AG04450 (cell line): ENCODE data around the gene PRDM4. TPM values are rescaled to one million over a fixed set of nuclear protein-coding genes. Genes with fewer than 3 reads are reported as not detected.

Source experiments
- CTCF ChIA-PET: fragments of 300-600, 350-600 bp; formaldehyde crosslinking; extraction: SDS; loops from one replicate; lab custom pipeline; 2022; ENCODE audit warnings: antibody characterized with exemption, inconsistent platforms; lab: Charles Lee
- POLR2A ChIA-PET: fragments of 350-600 bp; formaldehyde crosslinking; extraction: SDS; loops from one replicate; lab custom pipeline; 2021; ENCODE audit warnings: antibody characterized with exemption, inconsistent platforms; lab: Yijun Ruan, JAX
- DNase-seq: peaks from one replicate; pipeline ENCODE4 v3.0.0-alpha.2; 2011; ENCODE audit warnings: low read depth, low spot score
- H3K27ac ChIP-seq: one replicate; pipeline ENCODE4 v1.5.1; 2012; ENCODE audit warnings: low read depth, low read length, control low read depth
- H3K27me3 ChIP-seq: one replicate; pipeline ENCODE4 v1.6.0; 2012; ENCODE audit warnings: low read length; ENCODE audit not compliant: control insufficient read depth, insufficient read depth
- H3K4me3 ChIP-seq: 2 replicates; pipeline ENCODE4 v1.5.1; 2011; ENCODE audit warnings: mild to moderate bottlenecking, low read depth, low read length, control low read depth
- H3K9me3 ChIP-seq: 2 replicates; pipeline ENCODE4 v1.5.1; 2012; ENCODE audit warnings: low read length; ENCODE audit not compliant: control insufficient read depth, insufficient read depth
- CTCF ChIP-seq: IDR thresholded peaks from 2 replicates; pipeline ENCODE4 v1.5.1; 2011; ENCODE audit warnings: low read depth, low read length, control low read depth, inconsistent platforms
- polyA plus RNA-seq: library from polyadenylated mRNA; depleted of rRNA; stranded (reverse); fragments of >200 nt; gene quantifications from 2 replicates; pipeline ENCODE4 v1.2.3, GENCODE V29; 2011

Gene PRDM4
- polyA plus RNA-seq, 1 experiment = 30.5 TPM

- Histone ChIP-seq H3K4me3 (no peak within 1 kb of the TSS), H3K27ac (no peak within 1 kb of the TSS), H3K27me3 (peaks cover 29% of the 10 kb centered on the region), H3K9me3 (no peaks in the 10 kb centered on the region)
- DNase-seq = no peak
- no peak for TF ChIP-seq CTCF
- ChIA-PET CTCF (no interaction called here), POLR2A (no interaction called here)
Measured at GRCh38 chr12:107774349-107775029, 13.6 kb upstream of the PRDM4 start, which contains the start of gene ASCL4. ASCL4 (plus strand) TSS chr12:107774704; CDS start chr12:107775219, 515 bp downstream.

GRCh38 chr12:107767466-107767865 lies 6.5 kb upstream of the PRDM4 start:
- Histone ChIP-seq H3K9me3 (no peaks in the 10 kb centered on the region), H3K4me3 (no peak overlapping the region), H3K27ac (no peak overlapping the region), H3K27me3 (peaks cover 13% of the 10 kb centered on the region)
- ChIA-PET POLR2A (no interaction called here), CTCF (no interaction called here)
- no peak for DNase-seq
- TF ChIP-seq CTCF = no peak

GRCh38 chr12:107765316-107765715 lies 4.4 kb upstream of the PRDM4 start:
- Histone ChIP-seq H3K27ac (no peak overlapping the region), H3K27me3 (peaks cover 13% of the 10 kb centered on the region), H3K4me3 (no peak overlapping the region), H3K9me3 (no peaks in the 10 kb centered on the region)
- ChIA-PET POLR2A (no interaction called here), CTCF (no interaction called here)
- no peak for DNase-seq
- TF ChIP-seq CTCF = no peak

- no peak for TF ChIP-seq CTCF
- Histone ChIP-seq H3K27ac (no peak overlapping the region), H3K4me3 (no peak overlapping the region), H3K27me3 (peaks cover 13% of the 10 kb centered on the region), H3K9me3 (no peaks in the 10 kb centered on the region)
- DNase-seq = no peak
- ChIA-PET CTCF (no interaction called here), POLR2A (no interaction called here)
Measured at GRCh38 chr12:107764626-107765025, 3.7 kb upstream of the PRDM4 start.

- ChIA-PET POLR2A (no interaction called here), CTCF (interaction anchor here (1.2 kb wide), 2 partner anchors 87 to 122 kb away, joined by 3 read pairs; no protein-coding TSS in a partner anchor)
- peaks cover 3% of the 10 kb centered on the region for H3K27me3 ChIP-seq
Measured at GRCh38 chr12:107762874-107763273, 1.9 kb upstream of the PRDM4 start.

More at GRCh38 chr12:107762874-107763273, 1.9 kb upstream of the PRDM4 start:
- Histone ChIP-seq H3K9me3 (no peaks in the 10 kb centered on the region), H3K4me3 (no peak overlapping the region), H3K27ac (no peak overlapping the region)
- no peak for TF ChIP-seq CTCF
- DNase-seq = no peak
